OCI-LY3 (cell line): ENCODE results near the gene GATA1.

ENCODE experiments used
- H2AFZ ChIP-seq: fragments of 200-600, 300-600 bp; shearing (Covaris generic); 2 replicates; pipeline ENCODE4 v1.6.0; 2014; ENCODE audit warnings: antibody characterized with exemption, low read depth, low read length
- H3K27ac ChIP-seq: fragments of 200-600, 300-600 bp; sonication (generic); 2 replicates; pipeline ENCODE4 v1.5.1; 2014; ENCODE audit warnings: mild to moderate bottlenecking, low read length, moderate library complexity, mixed read lengths
- H3K27me3 ChIP-seq: fragments of 200-600, 300-600 bp; sonication (generic); 2 replicates; pipeline ENCODE4 v1.6.1; 2014; ENCODE audit warnings: low read depth, low read length, mixed read lengths
- H3K36me3 ChIP-seq: fragments of 200-600, 300-600 bp; sonication (generic); replicated peaks from 2 replicates; pipeline ENCODE3; 2014; ENCODE audit warnings: low read depth, low read length, mixed read lengths
- H3K4me1 ChIP-seq: fragments of 300-600, 200-600 bp; sonication (generic); 2 replicates; pipeline ENCODE4 v1.6.1; 2014; ENCODE audit warnings: low read length, mixed read lengths
- H3K4me2 ChIP-seq: fragments of 200-600, 300-600 bp; sonication (generic); 2 replicates; pipeline ENCODE4 v1.6.1; 2014; ENCODE audit warnings: low read length, mixed read lengths
- H3K4me3 ChIP-seq: fragments of 300-600, 200-600 bp; sonication (generic); 2 replicates; pipeline ENCODE4 v1.5.1; 2014; ENCODE audit warnings: antibody characterized with exemption, mild to moderate bottlenecking, low read length, moderate library complexity
- H3K79me2 ChIP-seq: fragments of 300-600, 200-600 bp; shearing (Covaris generic); 2 replicates; pipeline ENCODE4 v1.6.1; 2014; ENCODE audit warnings: mild to moderate bottlenecking, low read length, mixed read lengths
- H3K9ac ChIP-seq: fragments of 300-600, 200-600 bp; shearing (Covaris generic); 2 replicates; pipeline ENCODE4 v1.6.0; 2014; ENCODE audit warnings: mild to moderate bottlenecking, low read length, moderate library complexity
- H3K9me3 ChIP-seq: fragments of 200-600, 300-600 bp; shearing (Covaris generic); 2 replicates; pipeline ENCODE4 v1.6.1; 2014; ENCODE audit warnings: low read length, mixed read lengths; ENCODE audit not compliant: insufficient read depth
- H4K20me1 ChIP-seq: fragments of 200-600, 300-600 bp; sonication (generic); 2 replicates; pipeline ENCODE4 v1.6.1; 2016; ENCODE audit warnings: low read length, mixed read lengths; ENCODE audit not compliant: insufficient read depth
- EZH2phosphoT487 ChIP-seq: fragments of 200-600 bp; shearing (Covaris generic); IDR thresholded peaks from 2 replicates; pipeline ENCODE4 v1.6.1; 2018; ENCODE audit warnings: antibody characterized with exemption, mixed run types, low read depth
- TF ChIP-seq, protein P1 (sequence below): fragments of 200-600, 300-600 bp; sonication (generic); IDR thresholded peaks from 2 replicates; pipeline ENCODE4 v1.5.1; 2014; ENCODE audit warnings: antibody characterized with exemption, low read length, low read depth

Gene GATA1

DNA sequence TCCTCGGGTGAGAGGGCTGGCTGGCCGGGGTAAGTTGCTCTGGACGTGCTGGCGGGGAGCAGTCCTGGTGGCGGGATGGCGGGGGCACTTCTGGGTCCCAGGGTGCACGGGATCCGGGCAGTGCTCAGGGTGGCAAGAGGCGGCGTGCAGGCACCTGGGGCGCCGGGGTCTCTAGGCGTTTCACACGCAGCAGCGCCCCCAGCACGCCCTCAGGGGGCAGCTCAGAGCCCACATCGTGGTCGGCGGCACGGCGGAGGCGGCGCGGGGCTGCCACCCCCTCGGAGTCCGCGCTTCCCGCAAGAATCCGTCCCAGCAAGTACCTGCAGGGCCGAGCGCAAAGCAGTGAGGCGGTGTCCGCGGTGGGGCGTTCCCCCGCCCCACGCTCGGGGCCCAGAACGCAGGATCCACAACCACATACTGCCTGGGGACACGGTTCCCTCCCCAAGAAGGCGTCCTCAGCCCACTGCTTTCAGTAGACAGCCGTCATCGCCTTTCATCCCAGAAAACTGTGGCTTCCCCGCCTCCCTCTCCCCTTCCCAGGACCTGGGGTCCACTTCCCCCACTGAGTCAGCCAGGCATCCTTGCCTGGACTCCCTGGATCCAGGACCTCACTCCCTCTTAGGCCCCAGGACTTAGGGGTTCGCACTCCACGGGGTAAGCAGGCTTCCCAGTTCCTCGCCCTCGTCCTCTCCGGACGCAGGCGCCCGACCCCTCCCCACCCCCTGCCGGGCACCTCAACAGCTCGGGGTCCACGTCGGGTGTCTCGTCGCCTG lies 44.9 kb downstream of the GATA1 start:
- no peaks in the 10 kb centered on the region for H3K9me3 ChIP-seq
- H3K27me3 ChIP-seq = no peaks in the 10 kb centered on the region
- H2AFZ ChIP-seq = no peak overlapping the region
- no peaks in the 10 kb centered on the region for H3K36me3 ChIP-seq
- no peaks in the 10 kb centered on the region for H4K20me1 ChIP-seq
- peaks cover 8% of the 10 kb centered on the region for H3K4me1 ChIP-seq
- no peak overlapping the region for H3K4me2 ChIP-seq
- no peak overlapping the region for H3K4me3 ChIP-seq
- TF ChIP-seq, protein P1, sequence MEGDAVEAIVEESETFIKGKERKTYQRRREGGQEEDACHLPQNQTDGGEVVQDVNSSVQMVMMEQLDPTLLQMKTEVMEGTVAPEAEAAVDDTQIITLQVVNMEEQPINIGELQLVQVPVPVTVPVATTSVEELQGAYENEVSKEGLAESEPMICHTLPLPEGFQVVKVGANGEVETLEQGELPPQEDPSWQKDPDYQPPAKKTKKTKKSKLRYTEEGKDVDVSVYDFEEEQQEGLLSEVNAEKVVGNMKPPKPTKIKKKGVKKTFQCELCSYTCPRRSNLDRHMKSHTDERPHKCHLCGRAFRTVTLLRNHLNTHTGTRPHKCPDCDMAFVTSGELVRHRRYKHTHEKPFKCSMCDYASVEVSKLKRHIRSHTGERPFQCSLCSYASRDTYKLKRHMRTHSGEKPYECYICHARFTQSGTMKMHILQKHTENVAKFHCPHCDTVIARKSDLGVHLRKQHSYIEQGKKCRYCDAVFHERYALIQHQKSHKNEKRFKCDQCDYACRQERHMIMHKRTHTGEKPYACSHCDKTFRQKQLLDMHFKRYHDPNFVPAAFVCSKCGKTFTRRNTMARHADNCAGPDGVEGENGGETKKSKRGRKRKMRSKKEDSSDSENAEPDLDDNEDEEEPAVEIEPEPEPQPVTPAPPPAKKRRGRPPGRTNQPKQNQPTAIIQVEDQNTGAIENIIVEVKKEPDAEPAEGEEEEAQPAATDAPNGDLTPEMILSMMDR = no peak
- TF ChIP-seq EZH2phosphoT487 = no peak
- no peak overlapping the region for H3K27ac ChIP-seq
- H3K79me2 ChIP-seq = no peaks in the 10 kb centered on the region
- no peak overlapping the region for H3K9ac ChIP-seq

DNA sequence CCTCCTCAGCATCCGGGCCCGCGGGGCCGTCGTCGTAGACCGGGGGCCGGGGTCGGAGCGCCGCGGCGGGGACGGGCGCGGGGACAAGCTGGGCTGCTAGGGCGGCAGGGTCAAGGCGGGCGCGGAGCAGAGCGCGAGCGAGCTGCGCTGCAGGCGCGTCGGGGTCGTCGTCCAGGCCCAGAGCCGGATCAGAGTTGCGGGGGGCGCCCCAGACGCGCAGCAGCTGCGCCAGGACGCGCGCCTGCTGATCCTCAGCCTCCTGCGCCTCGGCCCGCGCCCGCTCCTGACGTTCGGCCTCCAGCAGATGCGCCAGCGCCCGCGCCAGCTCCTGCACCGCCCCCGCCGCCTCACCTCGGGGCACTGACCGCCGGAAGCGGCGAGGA lies 45.5 kb downstream of the GATA1 start:
- H3K27ac ChIP-seq = no peak overlapping the region
- H3K9me3 ChIP-seq = no peaks in the 10 kb centered on the region
- no peak for TF ChIP-seq EZH2phosphoT487
- TF ChIP-seq, protein P1 = no peak
- H2AFZ ChIP-seq = no peak overlapping the region
- H3K4me3 ChIP-seq = no peak overlapping the region
- H3K9ac ChIP-seq = no peak overlapping the region
- no peaks in the 10 kb centered on the region for H3K27me3 ChIP-seq
- no peak overlapping the region for H3K4me2 ChIP-seq
- H3K4me1 ChIP-seq = peaks cover 8% of the 10 kb centered on the region
- H3K79me2 ChIP-seq = no peaks in the 10 kb centered on the region
- H4K20me1 ChIP-seq = no peaks in the 10 kb centered on the region
- H3K36me3 ChIP-seq = no peaks in the 10 kb centered on the region

DNA sequence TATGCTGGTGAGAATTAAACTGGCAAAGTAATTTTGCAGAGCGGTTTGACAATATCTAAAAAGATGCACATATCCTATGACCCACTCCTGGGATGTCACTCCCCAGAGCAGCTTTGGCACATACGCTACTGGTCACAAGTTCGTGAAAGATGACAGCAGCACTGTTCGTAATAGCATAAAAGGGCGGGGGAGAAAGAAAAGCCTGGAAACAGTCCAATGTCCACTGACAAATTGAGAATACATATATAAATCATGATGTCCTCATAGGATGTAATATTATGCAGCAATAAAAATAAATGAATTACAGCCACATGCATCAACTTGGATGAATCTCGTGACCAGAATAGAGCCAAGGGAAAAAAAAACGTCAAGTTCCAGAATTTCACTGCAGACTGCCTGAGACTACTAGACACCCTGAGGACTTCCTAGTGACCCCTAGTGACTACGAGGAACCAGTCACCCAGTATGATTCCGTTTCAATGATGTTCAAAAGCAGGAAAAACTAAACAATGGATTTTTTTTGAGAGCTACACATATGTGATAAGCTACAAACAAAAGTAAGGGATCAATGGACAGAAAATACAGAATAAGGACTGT lies 47.2 kb downstream of the GATA1 start:
- Histone ChIP-seq H3K27me3 (no peaks in the 10 kb centered on the region), H3K4me3 (peak overlapping the region; percentile 89; the same call in 1 of the 2 replicates), H3K9me3 (no peaks in the 10 kb centered on the region), H3K9ac (no peak overlapping the region), H3K4me1 (peaks cover 8% of the 10 kb centered on the region), H3K27ac (no peak overlapping the region), H2AFZ (no peak overlapping the region), H3K79me2 (no peaks in the 10 kb centered on the region), H3K4me2 (peak overlapping the region; percentile 98), H4K20me1 (no peaks in the 10 kb centered on the region), H3K36me3 (no peaks in the 10 kb centered on the region)
- TF ChIP-seq, protein P1 = peak; percentile 27
- TF ChIP-seq EZH2phosphoT487 = no peak

DNA sequence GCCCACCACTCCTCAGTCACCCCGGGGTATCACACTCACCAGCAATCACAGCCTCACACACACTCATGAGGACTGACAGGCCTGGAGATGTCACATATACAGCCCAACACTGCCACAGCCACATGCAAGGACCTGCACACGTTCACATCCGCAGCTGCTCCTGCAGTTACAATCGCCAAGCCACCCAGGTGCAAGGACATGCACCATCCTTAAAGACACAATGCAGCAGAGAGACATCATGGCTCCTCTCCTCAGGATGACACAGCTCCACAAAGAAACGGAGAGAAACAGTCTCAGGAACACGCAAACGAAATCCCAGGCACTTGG lies 48.0 kb downstream of the GATA1 start:
- Histone ChIP-seq H3K36me3 (no peaks in the 10 kb centered on the region), H2AFZ (peak overlapping the region; percentile 41), H3K9ac (peak overlapping the region; percentile 62), H4K20me1 (no peaks in the 10 kb centered on the region), H3K27ac (no peak overlapping the region), H3K4me1 (peaks cover 8% of the 10 kb centered on the region), H3K9me3 (no peaks in the 10 kb centered on the region), H3K4me2 (peak overlapping the region; percentile 98), H3K79me2 (no peaks in the 10 kb centered on the region), H3K27me3 (no peaks in the 10 kb centered on the region), H3K4me3 (peak overlapping the region; percentile 89)
- no peak for TF ChIP-seq EZH2phosphoT487
- TF ChIP-seq, protein P1 = no peak
